Loucy (cell line): Measurements from ENCODE around the gene TMEM184A.
A peak's percentile ranks its signal among the peaks of the same experiment; 100 is the strongest.

ENCODE experiments used
- H2AFZ ChIP-seq: fragments of 200-600 bp; sonication (generic); 2 replicates; pipeline ENCODE4 v1.6.0; 2016; ENCODE audit warnings: antibody characterized with exemption, mild to moderate bottlenecking, low read length, moderate library complexity
- H3F3A ChIP-seq: fragments of 200-600 bp; 2 replicates; pipeline ENCODE4 v1.6.0; 2016; ENCODE audit warnings: antibody characterized with exemption, low read depth, mild to moderate bottlenecking
- H3K27me3 ChIP-seq: fragments of 200-600 bp; sonication (generic); 2 replicates; pipeline ENCODE4 v1.6.1; 2014; ENCODE audit warnings: low read length, mild to moderate bottlenecking; ENCODE audit not compliant: insufficient read depth, poor library complexity, severe bottlenecking
- H3K36me3 ChIP-seq: fragments of 200-600 bp; sonication (generic); 2 replicates; pipeline ENCODE4 v1.6.1; 2016; ENCODE audit warnings: low read length; ENCODE audit not compliant: insufficient read depth
- H3K4me1 ChIP-seq: fragments of 200-600 bp; sonication (generic); 2 replicates; pipeline ENCODE4 v1.5.1; 2014; ENCODE audit warnings: low read length, mild to moderate bottlenecking; ENCODE audit not compliant: insufficient read depth, poor library complexity, severe bottlenecking
- H3K4me2 ChIP-seq: fragments of 200-600 bp; sonication (generic); 2 replicates; pipeline ENCODE4 v1.6.0; 2014; ENCODE audit warnings: antibody characterized with exemption, low read length, low read depth, mild to moderate bottlenecking; ENCODE audit not compliant: poor library complexity, severe bottlenecking
- H3K4me3 ChIP-seq: fragments of 200-600 bp; sonication (generic); 2 replicates; pipeline ENCODE4 v1.5.1; 2014; ENCODE audit warnings: low read length, mild to moderate bottlenecking, mixed read lengths; ENCODE audit not compliant: poor library complexity, severe bottlenecking
- H3K79me2 ChIP-seq: fragments of 200-600 bp; sonication (generic); 2 replicates; pipeline ENCODE4 v1.6.1; 2014; ENCODE audit warnings: low read length; ENCODE audit not compliant: insufficient read depth
- H3K9ac ChIP-seq: fragments of 200-600 bp; sonication (generic); 2 replicates; pipeline ENCODE4 v1.6.0; 2014; ENCODE audit warnings: mild to moderate bottlenecking, low read depth, low read length, moderate library complexity; ENCODE audit not compliant: poor library complexity, severe bottlenecking
- H3K9me2 ChIP-seq: fragments of 200-600 bp; sonication (generic); replicated peaks from 2 replicates; pipeline ENCODE4 v1.6.1; 2016; ENCODE audit warnings: low read depth, low read length, mixed read lengths
- H3K9me3 ChIP-seq: fragments of 200-600 bp; sonication (generic); 2 replicates; pipeline ENCODE4 v1.6.1; 2014; ENCODE audit warnings: mild to moderate bottlenecking, antibody characterized with exemption, low read length, low read depth; ENCODE audit not compliant: insufficient read depth
- H4K20me1 ChIP-seq: fragments of 200-600 bp; sonication (generic); 2 replicates; pipeline ENCODE4 v1.6.0; 2014; ENCODE audit warnings: antibody characterized with exemption, low read length, mild to moderate bottlenecking; ENCODE audit not compliant: insufficient read depth, poor library complexity, severe bottlenecking
- CTCF ChIP-seq: fragments of 200-600 bp; sonication (generic); conservative IDR thresholded peaks from 2 replicates; pipeline ENCODE4 v1.5.1; 2014; ENCODE audit warnings: mild to moderate bottlenecking, antibody characterized with exemption, low read length
- EZH2phosphoT487 ChIP-seq: fragments of 200-600 bp; IDR thresholded peaks from 2 replicates; pipeline ENCODE4 v1.6.1; 2018; ENCODE audit warnings: antibody characterized with exemption, mild to moderate bottlenecking, moderate library complexity, borderline replicate concordance

TMEM184A gene

GRCh38 chr7:1576521-1577253 lies 20.7 kb upstream of the TMEM184A start:
- 0 out of 2 replicates have a peak, but pooled peaks cover 3% of the 10 kb centered on the region for H3F3A ChIP-seq
- H3K9me2 ChIP-seq, result no peaks in the 10 kb centered on the region
- H3K36me3 ChIP-seq, result no peaks in the 10 kb centered on the region
- no peaks in the 10 kb centered on the region for H3K4me1 ChIP-seq
- no peak overlapping the region for H3K4me2 ChIP-seq
- H3K27me3 ChIP-seq, result no peaks in the 10 kb centered on the region
- no peak overlapping the region for H2AFZ ChIP-seq
- no peak overlapping the region for H3K4me3 ChIP-seq
- H4K20me1 ChIP-seq, result no peaks in the 10 kb centered on the region
- no peaks in the 10 kb centered on the region for H3K9me3 ChIP-seq
- H3K79me2 ChIP-seq, result peaks cover 3% of the 10 kb centered on the region; the same call in 1 of the 2 replicates
- TF ChIP-seq EZH2phosphoT487 (no peak), CTCF (no peak)
- no peak overlapping the region for H3K9ac ChIP-seq

GRCh38 chr7:1575809-1576208 lies 19.8 kb upstream of the TMEM184A start:
- H3K27me3 ChIP-seq, result no peaks in the 10 kb centered on the region
- H3K9me2 ChIP-seq, result no peaks in the 10 kb centered on the region
- H4K20me1 ChIP-seq, result no peaks in the 10 kb centered on the region
- H3K4me1 ChIP-seq, result peaks cover 5% of the 10 kb centered on the region
- H3K9me3 ChIP-seq, result no peaks in the 10 kb centered on the region
- no peak overlapping the region for H3K4me3 ChIP-seq
- H3K4me2 ChIP-seq, result no peak overlapping the region
- H3K79me2 ChIP-seq, result peaks cover 11% of the 10 kb centered on the region
- 0 out of 2 replicates have a peak, but pooled peaks cover 3% of the 10 kb centered on the region for H3F3A ChIP-seq
- no peak overlapping the region for H2AFZ ChIP-seq
- H3K36me3 ChIP-seq, result no peaks in the 10 kb centered on the region
- TF ChIP-seq CTCF (no peak), EZH2phosphoT487 (no peak)
- no peak overlapping the region for H3K9ac ChIP-seq

- Histone ChIP-seq H3K36me3 (no peaks in the 10 kb centered on the region), H3F3A (0 out of 2 replicates have a peak, but pooled peaks cover 3% of the 10 kb centered on the region), H3K9ac (no peak overlapping the region), H3K4me3 (no peak overlapping the region), H3K9me2 (no peaks in the 10 kb centered on the region), H2AFZ (no peak overlapping the region), H3K4me2 (peak overlapping the region; percentile 68), H3K4me1 (peaks cover 8% of the 10 kb centered on the region), H3K9me3 (no peaks in the 10 kb centered on the region), H4K20me1 (no peaks in the 10 kb centered on the region), H3K79me2 (peaks cover 40% of the 10 kb centered on the region), H3K27me3 (no peaks in the 10 kb centered on the region)
- TF ChIP-seq CTCF (no peak), EZH2phosphoT487 (no peak)
Observed at GRCh38 chr7:1572111-1572822, 16.3 kb upstream of the TMEM184A start.
